Skeletal muscle satellite cell (primary cell): ENCODE data around the gene AP2B1.
"Not testable (repeated sequence)": the region's sequence is repeated elsewhere in the genome, so short reads cannot be mapped to it uniquely, and the experiment has no call there.

Experiments used
- H3K27me3 ChIP-seq: 2 replicates; pipeline ENCODE4 v1.7.0; 2013; ENCODE audit warnings: low read length; ENCODE audit not compliant: control insufficient read depth, insufficient read depth
- H3K36me3 ChIP-seq: 2 replicates; pipeline ENCODE4 v1.7.0; 2013; ENCODE audit warnings: mild to moderate bottlenecking, control low read depth, low read length; ENCODE audit not compliant: insufficient read depth
- H3K4me1 ChIP-seq: 2 replicates; pipeline ENCODE4 v1.7.0; 2013; ENCODE audit warnings: low read length; ENCODE audit not compliant: control insufficient read depth, insufficient read depth
- H3K4me2 ChIP-seq: 2 replicates; pipeline ENCODE4 v1.7.0; 2013; ENCODE audit warnings: mild to moderate bottlenecking, low read length
- H3K4me3 ChIP-seq: 2 replicates; pipeline ENCODE4 v1.7.0; 2013; ENCODE audit warnings: low read length
- H3K9ac ChIP-seq: 2 replicates; pipeline ENCODE4 v1.7.0; 2013; ENCODE audit warnings: mild to moderate bottlenecking, low read depth, low read length, moderate library complexity
- H3K9me3 ChIP-seq: replicated peaks from 2 replicates; pipeline ENCODE4 v1.7.0; 2013; ENCODE audit warnings: mild to moderate bottlenecking, control low read depth, low read length

AP2B1 gene

GRCh38 chr17:35553310-35553709, 33.8 kb upstream of the AP2B1 start:
- Histone ChIP-seq H3K4me1 (no peaks in the 10 kb centered on the region), H3K36me3 (no peaks in the 10 kb centered on the region), H3K9me3 (no peaks in the 10 kb centered on the region), H3K9ac (no peak overlapping the region), H3K4me2 (no peak overlapping the region), H3K4me3 (no peak overlapping the region), H3K27me3 (peaks cover 45% of the 10 kb centered on the region)

GRCh38 chr17:35554668-35555067, 32.5 kb upstream of the AP2B1 start:
- Histone ChIP-seq H3K36me3 (no peaks in the 10 kb centered on the region), H3K4me1 (no peaks in the 10 kb centered on the region), H3K9me3 (no peaks in the 10 kb centered on the region), H3K27me3 (peaks cover 41% of the 10 kb centered on the region), H3K4me3 (no peak overlapping the region), H3K9ac (no peak overlapping the region), H3K4me2 (no peak overlapping the region)

GRCh38 chr17:35555691-35556090, 31.4 kb upstream of the AP2B1 start:
- Histone ChIP-seq H3K4me2 (no peak overlapping the region), H3K9ac (no peak overlapping the region), H3K27me3 (peaks cover 36% of the 10 kb centered on the region), H3K4me3 (no peak overlapping the region), H3K4me1 (no peaks in the 10 kb centered on the region), H3K36me3 (no peaks in the 10 kb centered on the region), H3K9me3 (no peaks in the 10 kb centered on the region)

- no peak overlapping the region for H3K9ac ChIP-seq
- no peaks in the 10 kb centered on the region for H3K4me1 ChIP-seq
- H3K4me3 ChIP-seq: no peak overlapping the region
- no peaks in the 10 kb centered on the region for H3K36me3 ChIP-seq
- no peaks in the 10 kb centered on the region for H3K9me3 ChIP-seq
- H3K27me3 ChIP-seq: peaks cover 36% of the 10 kb centered on the region
- no peak overlapping the region for H3K4me2 ChIP-seq
Measured at GRCh38 chr17:35557353-35557752, 29.8 kb upstream of the AP2B1 start.

- Histone ChIP-seq H3K27me3 (peaks cover 39% of the 10 kb centered on the region), H3K9ac (no peak overlapping the region), H3K4me2 (no peak overlapping the region), H3K4me3 (no peak overlapping the region), H3K9me3 (no peaks in the 10 kb centered on the region), H3K4me1 (no peaks in the 10 kb centered on the region), H3K36me3 (no peaks in the 10 kb centered on the region)
Measured at GRCh38 chr17:35559495-35560210, 27.5 kb upstream of the AP2B1 start.

- Histone ChIP-seq H3K9me3 (no peaks in the 10 kb centered on the region), H3K27me3 (peaks cover 43% of the 10 kb centered on the region), H3K4me2 (no peak within 1 kb of the TSS), H3K9ac (no peak within 1 kb of the TSS), H3K4me1 (no peaks in the 10 kb centered on the region), H3K4me3 (no peak within 1 kb of the TSS), H3K36me3 (no peaks in the 10 kb centered on the region)
Measured at GRCh38 chr17:35560703-35561102, 26.4 kb upstream of the AP2B1 start, which contains the start of gene SLFN14. Gene SLFN14 (minus strand): TSS chr17:35560819. CDS start chr17:35558062, 2,757 bp downstream.

GRCh38 chr17:35563181-35563580, 23.9 kb upstream of the AP2B1 start:
- not testable (repeated sequence) for H3K4me2 ChIP-seq, H3K9ac ChIP-seq, H3K36me3 ChIP-seq, H3K9me3 ChIP-seq, H3K4me1 ChIP-seq, H3K4me3 ChIP-seq
- peaks cover 27% of the 10 kb centered on the region for H3K27me3 ChIP-seq

- peak overlapping the region; percentile 47 for H3K4me3 ChIP-seq
- H3K9ac ChIP-seq: no peak overlapping the region
- H3K27me3 ChIP-seq: peaks cover 17% of the 10 kb centered on the region
- no peaks in the 10 kb centered on the region for H3K9me3 ChIP-seq
- H3K36me3 ChIP-seq: no peaks in the 10 kb centered on the region
- H3K4me2 ChIP-seq: peak overlapping the region; percentile 96
- H3K4me1 ChIP-seq: peaks cover 17% of the 10 kb centered on the region
Measured at GRCh38 chr17:35566968-35567367, 20.2 kb upstream of the AP2B1 start.

- H3K27me3 ChIP-seq: peaks cover 15% of the 10 kb centered on the region
- H3K4me3 ChIP-seq: peak overlapping the region; percentile 85
- peak overlapping the region; percentile 92 for H3K9ac ChIP-seq
- H3K9me3 ChIP-seq: no peaks in the 10 kb centered on the region
- peaks cover 2% of the 10 kb centered on the region for H3K36me3 ChIP-seq
- peak overlapping the region; percentile 96 for H3K4me2 ChIP-seq
- H3K4me1 ChIP-seq: peaks cover 17% of the 10 kb centered on the region
Measured at GRCh38 chr17:35568561-35568960, 18.6 kb upstream of the AP2B1 start.

GRCh38 chr17:35569405-35569804, 17.7 kb upstream of the AP2B1 start:
- H3K27me3 ChIP-seq: peaks cover 7% of the 10 kb centered on the region
- peaks cover 17% of the 10 kb centered on the region for H3K4me1 ChIP-seq
- H3K4me2 ChIP-seq: peak overlapping the region; percentile 96
- H3K9me3 ChIP-seq: no peaks in the 10 kb centered on the region
- H3K36me3 ChIP-seq: peaks cover 4% of the 10 kb centered on the region
- no peak overlapping the region for H3K4me3 ChIP-seq
- no peak overlapping the region for H3K9ac ChIP-seq

- Histone ChIP-seq H3K4me3 (no peak overlapping the region), H3K9me3 (no peaks in the 10 kb centered on the region), H3K36me3 (peaks cover 18% of the 10 kb centered on the region), H3K4me1 (peaks cover 18% of the 10 kb centered on the region), H3K4me2 (no peak overlapping the region), H3K9ac (no peak overlapping the region), H3K27me3 (no peaks in the 10 kb centered on the region)
Measured at GRCh38 chr17:35575759-35576158, 11.4 kb upstream of the AP2B1 start.

GRCh38 chr17:35577830-35578196, 9.3 kb upstream of the AP2B1 start:
- Histone ChIP-seq H3K36me3 (peaks cover 18% of the 10 kb centered on the region), H3K4me2 (peak overlapping the region; percentile 92), H3K4me3 (peak overlapping the region; percentile 87), H3K27me3 (no peaks in the 10 kb centered on the region), H3K9me3 (no peaks in the 10 kb centered on the region), H3K4me1 (peaks cover 18% of the 10 kb centered on the region), H3K9ac (peak overlapping the region; percentile 91)
